Measurements from ENCODE around the gene FAXDC2.

Gene FAXDC2

DNA sequence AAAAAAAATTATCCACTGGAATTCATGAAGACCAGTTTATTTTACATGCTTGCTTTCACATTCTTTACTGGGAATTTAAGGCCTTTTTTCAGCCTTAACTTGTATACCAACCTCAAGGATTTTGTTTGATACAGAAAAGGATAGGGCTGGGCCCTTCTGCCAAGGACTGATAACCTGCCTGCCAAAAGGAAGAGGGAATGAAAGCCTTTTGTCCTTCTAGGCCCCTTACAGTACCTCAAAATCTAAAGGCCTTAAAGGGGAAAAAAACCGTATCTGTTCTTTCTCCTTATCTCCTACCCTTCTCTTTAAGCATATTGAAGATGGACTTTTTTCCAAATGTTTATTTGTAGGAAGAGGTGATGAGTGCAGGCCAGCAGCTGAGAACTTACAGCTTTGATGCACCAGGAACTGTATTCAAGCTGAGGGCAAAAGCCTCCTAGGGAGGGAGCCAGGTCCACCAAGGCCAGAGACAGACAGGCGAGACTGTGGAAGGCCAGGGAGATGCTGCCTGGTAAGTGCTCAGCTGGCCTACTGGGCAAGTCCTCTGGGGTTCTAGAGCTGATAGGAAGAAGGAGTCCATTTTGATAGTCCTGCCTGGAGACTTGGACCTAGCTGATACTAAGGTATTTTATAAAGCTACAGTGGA is 31.8 kb downstream of the FAXDC2 start:
- no peak overlapping the region for H3K4me3 ChIP-seq (ENCODE audit: low read depth, low read length)
- TF ChIP-seq, protein P1, sequence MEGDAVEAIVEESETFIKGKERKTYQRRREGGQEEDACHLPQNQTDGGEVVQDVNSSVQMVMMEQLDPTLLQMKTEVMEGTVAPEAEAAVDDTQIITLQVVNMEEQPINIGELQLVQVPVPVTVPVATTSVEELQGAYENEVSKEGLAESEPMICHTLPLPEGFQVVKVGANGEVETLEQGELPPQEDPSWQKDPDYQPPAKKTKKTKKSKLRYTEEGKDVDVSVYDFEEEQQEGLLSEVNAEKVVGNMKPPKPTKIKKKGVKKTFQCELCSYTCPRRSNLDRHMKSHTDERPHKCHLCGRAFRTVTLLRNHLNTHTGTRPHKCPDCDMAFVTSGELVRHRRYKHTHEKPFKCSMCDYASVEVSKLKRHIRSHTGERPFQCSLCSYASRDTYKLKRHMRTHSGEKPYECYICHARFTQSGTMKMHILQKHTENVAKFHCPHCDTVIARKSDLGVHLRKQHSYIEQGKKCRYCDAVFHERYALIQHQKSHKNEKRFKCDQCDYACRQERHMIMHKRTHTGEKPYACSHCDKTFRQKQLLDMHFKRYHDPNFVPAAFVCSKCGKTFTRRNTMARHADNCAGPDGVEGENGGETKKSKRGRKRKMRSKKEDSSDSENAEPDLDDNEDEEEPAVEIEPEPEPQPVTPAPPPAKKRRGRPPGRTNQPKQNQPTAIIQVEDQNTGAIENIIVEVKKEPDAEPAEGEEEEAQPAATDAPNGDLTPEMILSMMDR (IDR thresholded peaks at IDR 0.05; ENCODE audit: borderline replicate concordance, insufficient read depth, low read depth, low read length), result no peak

DNA sequence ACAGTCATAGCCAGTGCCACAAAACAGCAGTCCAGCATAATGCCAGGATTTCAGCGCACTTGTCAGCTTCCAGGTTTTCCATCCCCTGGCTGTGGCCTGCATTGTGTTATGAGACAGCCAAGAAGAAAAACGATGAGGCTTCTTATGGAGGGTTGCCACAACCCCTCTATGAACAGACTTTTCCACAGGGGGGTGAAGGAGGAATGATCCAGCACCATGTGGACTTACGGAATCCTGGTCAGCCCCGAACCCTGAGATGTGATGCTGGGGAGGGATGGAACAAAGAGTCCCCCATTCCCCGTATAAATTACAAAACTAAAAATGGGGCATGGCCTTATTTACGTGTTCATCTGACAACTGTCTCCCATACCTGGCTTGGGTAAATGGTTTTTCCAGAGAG is 32.6 kb downstream of the FAXDC2 start:
- TF ChIP-seq, protein P1 (IDR thresholded peaks at IDR 0.05; ENCODE audit: borderline replicate concordance, insufficient read depth, low read depth, low read length), result no peak
- H3K4me3 ChIP-seq (ENCODE audit: low read depth, low read length), result no peak overlapping the region

DNA sequence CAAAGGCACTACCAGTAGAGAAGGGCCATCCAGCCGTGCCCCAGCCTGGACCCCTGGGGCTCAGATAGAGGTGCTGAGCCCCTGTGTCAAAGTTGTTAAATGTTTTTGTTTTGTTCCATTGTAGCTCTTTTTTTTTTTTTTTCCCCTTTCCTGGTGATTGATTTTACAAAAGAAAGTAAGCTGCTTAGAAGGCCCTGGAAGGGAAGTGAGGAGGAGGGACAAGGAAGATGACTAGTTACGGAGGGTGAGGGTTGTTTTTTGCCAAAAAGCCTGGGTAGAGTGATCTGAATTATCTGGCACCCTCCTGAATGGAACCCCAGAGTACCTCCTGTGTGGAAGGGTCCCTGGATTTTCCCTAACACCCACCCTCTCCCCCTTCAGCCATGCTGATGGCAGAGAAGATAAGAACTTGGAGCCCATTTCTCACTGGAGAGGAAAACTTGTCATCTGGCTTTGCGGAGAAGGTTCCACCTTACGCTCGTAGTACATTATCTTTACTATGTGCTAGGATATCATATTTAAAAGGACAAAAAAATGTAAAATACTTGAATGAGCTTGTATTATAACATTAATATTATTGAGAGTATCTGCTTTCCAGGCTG is 33.4 kb downstream of the FAXDC2 start:
- TF ChIP-seq, protein P1 (IDR thresholded peaks at IDR 0.05; ENCODE audit: borderline replicate concordance, insufficient read depth, low read depth, low read length), result no peak
- H3K4me3 ChIP-seq (ENCODE audit: low read depth, low read length), result no peak overlapping the region

DNA sequence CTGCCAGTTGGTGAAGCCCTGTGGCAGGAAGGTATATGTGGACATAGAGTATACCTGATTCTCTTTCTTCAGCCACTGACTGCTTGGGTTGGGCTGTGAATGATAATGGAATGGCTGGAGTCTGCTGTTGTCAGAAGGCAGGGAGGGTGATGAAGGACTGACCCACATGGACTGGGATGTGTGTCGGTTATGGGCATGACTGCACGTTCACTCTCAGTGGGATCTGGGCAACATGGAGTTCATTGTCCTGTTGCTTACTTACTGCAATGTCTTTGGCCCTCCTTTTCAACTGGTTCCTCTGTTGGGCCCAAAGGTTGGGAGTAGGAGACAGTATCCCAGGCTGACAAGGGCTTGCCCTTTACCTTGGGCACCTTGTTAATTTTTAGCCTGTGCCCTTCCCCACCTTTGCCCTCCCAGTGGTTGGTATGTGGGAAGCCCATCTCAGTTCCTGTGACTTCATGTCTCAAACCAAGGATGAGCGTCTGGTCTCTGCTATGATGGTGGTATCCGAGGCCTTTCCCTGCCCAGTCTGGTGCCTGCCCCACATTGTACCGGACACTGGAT is 34.6 kb downstream of the FAXDC2 start:
- H3K4me3 ChIP-seq (ENCODE audit: low read depth, low read length), result no peak overlapping the region
- TF ChIP-seq, protein P1 (IDR thresholded peaks at IDR 0.05; ENCODE audit: borderline replicate concordance, insufficient read depth, low read depth, low read length), result no peak

DNA sequence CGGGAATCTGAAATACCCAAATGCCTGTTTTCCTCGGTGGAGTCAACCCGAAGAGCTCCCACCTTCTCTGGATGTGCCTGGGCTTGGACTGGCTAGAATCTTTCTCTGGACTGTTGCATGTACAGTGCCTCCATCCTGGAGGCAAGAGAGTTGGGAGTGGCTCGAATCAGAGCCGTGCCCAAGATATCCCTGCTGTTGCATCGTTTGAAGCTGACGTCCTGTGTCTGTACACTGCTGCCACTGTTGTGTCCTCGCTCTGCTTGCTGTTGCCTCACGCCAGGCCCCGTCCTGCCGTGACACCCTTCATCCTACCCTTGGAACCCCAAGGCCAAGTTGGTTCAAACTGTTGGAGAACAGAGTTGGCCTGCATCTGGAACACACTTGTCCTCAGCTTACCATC is 35.4 kb downstream of the FAXDC2 start:
- TF ChIP-seq, protein P1 (IDR thresholded peaks at IDR 0.05; ENCODE audit: borderline replicate concordance, insufficient read depth, low read depth, low read length), result no peak
- no peak overlapping the region for H3K4me3 ChIP-seq (ENCODE audit: low read depth, low read length)

DNA sequence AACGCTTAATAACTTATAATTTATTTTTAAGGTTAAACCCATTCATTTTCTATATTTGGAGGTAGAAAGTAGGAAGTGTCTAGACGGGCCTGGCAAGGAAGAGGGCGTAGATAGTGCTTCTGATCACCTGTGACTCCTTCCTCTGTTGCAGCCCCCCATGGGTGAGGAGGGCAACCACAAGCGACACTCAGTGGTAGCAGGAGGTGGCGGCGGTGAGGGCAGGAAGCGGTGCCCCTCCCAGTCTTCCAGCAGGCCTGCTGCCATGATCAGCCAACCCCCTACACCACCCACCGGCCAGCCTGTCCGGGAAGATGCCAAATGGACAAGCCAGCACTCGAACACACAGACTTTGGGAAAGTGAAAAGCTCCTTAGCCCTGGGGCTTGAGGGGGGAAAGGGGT is 36.7 kb downstream of the FAXDC2 start:
- H3K4me3 ChIP-seq (ENCODE audit: low read depth, low read length), result no peak overlapping the region
- TF ChIP-seq, protein P1 (IDR thresholded peaks at IDR 0.05; ENCODE audit: borderline replicate concordance, insufficient read depth, low read depth, low read length), result no peak

DNA sequence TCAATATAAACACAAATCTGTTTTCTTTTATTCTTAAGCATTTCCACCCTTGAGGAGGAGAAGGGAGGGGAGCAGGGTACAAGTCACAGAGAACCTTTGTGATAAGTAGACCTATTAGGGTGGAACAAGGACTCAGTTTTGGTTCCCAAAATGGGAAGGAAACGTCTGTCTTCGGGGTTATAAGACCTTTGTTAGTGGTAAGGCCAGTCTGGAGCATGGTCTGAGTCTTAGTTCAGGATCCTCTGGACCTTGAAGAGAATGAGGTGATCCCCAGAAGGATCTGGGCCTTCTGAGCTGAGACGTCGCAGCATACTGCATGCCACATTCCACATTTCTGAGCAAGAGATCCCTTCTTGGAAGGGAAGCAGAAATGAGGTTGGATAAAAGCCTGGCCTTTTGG is 37.2 kb downstream of the FAXDC2 start:
- TF ChIP-seq, protein P1 (IDR thresholded peaks at IDR 0.05; ENCODE audit: borderline replicate concordance, insufficient read depth, low read depth, low read length), result no peak
- H3K4me3 ChIP-seq (ENCODE audit: low read depth, low read length), result no peak overlapping the region
